SK-N-MC (cell line): Measurements from ENCODE around the gene C17orf75.

Source experiments
- DNase-seq: peaks from one replicate; pipeline ENCODE4 v3.0.0-alpha.2; 2011; ENCODE audit warnings: low read depth, low spot score
- H3K27ac ChIP-seq: fragments of 200-600 bp; sonication (generic); 2 replicates; pipeline ENCODE4 v1.5.1; 2016; ENCODE audit warnings: mixed run types
- H3K36me3 ChIP-seq: fragments of 200-600 bp; sonication (generic); 2 replicates; pipeline ENCODE4 v1.6.1; 2017; ENCODE audit warnings: antibody characterized with exemption, low read length, mixed read lengths; ENCODE audit not compliant: insufficient read depth
- H3K4me3 ChIP-seq: fragments of 200-600 bp; sonication (generic); 2 replicates; pipeline ENCODE4 v1.5.1; 2016
- H3K9ac ChIP-seq: fragments of 200-600 bp; sonication (generic); 2 replicates; pipeline ENCODE4 v1.8.0; 2017; ENCODE audit warnings: mixed run types, mixed read lengths; ENCODE audit not compliant: insufficient read length
- H3K9me3 ChIP-seq: fragments of 200-600 bp; sonication (generic); 2 replicates; pipeline ENCODE4 v1.6.1; 2017; ENCODE audit warnings: low read depth, mild to moderate bottlenecking, antibody characterized with exemption, low read length, moderate library complexity, mixed read lengths
- EZH2 ChIP-seq: fragments of 200-600 bp; sonication (generic); IDR thresholded peaks from one replicate; pipeline ENCODE4 v1.6.1; 2017; ENCODE audit warnings: antibody characterized with exemption
- FOXP2 ChIP-seq: optimal IDR thresholded peaks from 2 replicates; pipeline ENCODE3; 2011; ENCODE audit warnings: mild to moderate bottlenecking, moderate library complexity; ENCODE audit not compliant: insufficient read depth; ENCODE audit errors: extremely low read length, control extremely low read depth
- POLR2AphosphoS5 ChIP-seq: IDR thresholded peaks from 2 replicates; pipeline ENCODE4 v1.6.1; 2012; ENCODE audit warnings: mild to moderate bottlenecking, low read depth, low read length, borderline replicate concordance

C17orf75 gene

DNA sequence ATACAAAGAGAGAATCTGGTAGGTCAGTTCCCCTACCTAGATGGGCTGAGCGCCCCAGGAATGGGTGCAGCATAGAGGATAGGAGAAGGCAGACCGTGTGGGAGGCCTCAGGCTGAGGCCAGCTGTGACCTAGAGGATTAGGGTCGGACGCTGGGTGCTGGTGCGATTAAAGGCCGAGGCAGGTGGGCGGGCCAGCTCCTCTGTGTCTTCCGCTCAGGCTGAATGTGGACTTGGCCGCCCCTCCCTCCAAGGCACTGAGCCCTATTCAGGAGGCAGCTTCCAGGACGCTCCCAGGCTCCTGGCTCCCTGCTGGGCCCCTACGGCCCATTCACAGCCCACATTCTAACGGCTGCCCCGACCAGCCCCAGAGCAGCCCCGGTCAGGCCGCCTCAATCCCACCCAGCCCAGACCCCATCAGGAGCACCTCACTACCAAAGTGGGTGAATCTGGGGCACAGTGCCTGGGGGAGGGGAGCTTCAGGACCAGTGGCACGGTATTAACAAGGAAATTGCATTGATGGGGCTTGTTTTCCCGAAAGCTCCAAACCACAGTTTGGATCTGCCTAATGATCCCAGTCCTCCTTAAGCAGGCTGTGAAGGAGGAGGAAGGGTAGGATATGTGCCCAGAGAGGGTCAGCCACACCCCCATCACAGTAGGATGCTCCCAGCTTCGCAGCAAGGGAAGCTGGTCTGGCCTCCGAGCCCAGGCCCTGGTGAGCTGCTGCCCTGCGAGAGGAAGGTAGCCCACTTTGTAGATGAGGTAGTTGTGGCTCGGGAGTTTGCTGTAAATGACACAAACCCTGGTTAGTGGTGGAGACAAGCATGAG is 61.9 kb downstream of the C17orf75 start:
- no peaks in the 10 kb centered on the region for H3K36me3 ChIP-seq
- TF ChIP-seq EZH2 (no peak), POLR2AphosphoS5 (no peak), FOXP2 (no peak)
- no peaks in the 10 kb centered on the region for H3K9me3 ChIP-seq
- no peak for DNase-seq
- no peak overlapping the region for H3K9ac ChIP-seq
- H3K4me3 ChIP-seq = no peak overlapping the region
- no peak overlapping the region for H3K27ac ChIP-seq

DNA sequence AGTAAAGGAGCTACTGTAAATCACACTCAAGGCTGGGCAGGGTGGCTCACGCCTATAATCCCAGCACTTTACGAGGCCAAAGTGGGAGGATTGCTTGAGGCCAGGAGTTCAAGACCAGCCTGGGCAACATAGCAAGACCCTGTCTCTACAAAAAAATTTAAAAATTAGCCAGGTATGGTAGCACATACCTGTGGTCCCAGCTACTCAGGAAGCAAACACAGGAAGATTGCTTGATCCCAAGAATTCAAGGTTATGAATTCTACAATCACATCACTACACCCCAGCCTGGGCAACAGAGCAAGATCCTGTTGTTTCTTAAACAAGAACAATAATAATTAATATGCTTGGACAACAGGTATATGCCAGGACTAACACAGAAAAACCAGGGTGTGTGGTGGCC is 63.2 kb downstream of the C17orf75 start:
- no peak overlapping the region for H3K27ac ChIP-seq
- no peaks in the 10 kb centered on the region for H3K9me3 ChIP-seq
- H3K36me3 ChIP-seq = no peaks in the 10 kb centered on the region
- H3K4me3 ChIP-seq = no peak overlapping the region
- TF ChIP-seq POLR2AphosphoS5 = no peak
- no peak for TF ChIP-seq FOXP2
- TF ChIP-seq EZH2 = no peak
- no peak overlapping the region for H3K9ac ChIP-seq
- DNase-seq = no peak
